Inflammatory macrophage treated with lipopolysaccharide for 1 hour (primary cell): Measurements from ENCODE around the gene MGAT5.

ENCODE experiments used
- DNase-seq, 2 donors: peaks; one replicate each; pipeline ENCODE4 v3.0.0-alpha.2; 2020 to 2022

MGAT5 gene

GRCh38 chr2:134253804-134254203 is at the start of gene MGAT5:
Gene MGAT5 (plus strand): TSS chr2:134254072. CDS start chr2:134254404, 332 bp downstream.
- DNase-seq, result no peak

- no peak for DNase-seq
These were observed 48.8 kb upstream of the MGAT5 start for GRCh38 chr2:134205087-134205486.

GRCh38 chr2:134206031-134206430 is 47.8 kb upstream of the MGAT5 start:
- DNase-seq, result peak; percentile 59 to 60

- peak; percentile 25 to 32 for DNase-seq
These were observed 47.3 kb upstream of the MGAT5 start for GRCh38 chr2:134206573-134206972.

GRCh38 chr2:134207589-134208209 is 46.2 kb upstream of the MGAT5 start:
- DNase-seq, result peak in 1 of 2 donors; percentile 46

GRCh38 chr2:134208825-134209224 is 45.0 kb upstream of the MGAT5 start:
- DNase-seq, result peak; percentile 69 to 76

GRCh38 chr2:134212746-134213145 is 41.1 kb upstream of the MGAT5 start:
- no peak for DNase-seq

- DNase-seq, result no peak
These were observed 37.6 kb upstream of the MGAT5 start for GRCh38 chr2:134216152-134216829.

- DNase-seq, result no peak
These were observed 36.5 kb upstream of the MGAT5 start for GRCh38 chr2:134217351-134217750.

GRCh38 chr2:134217924-134218323 is 35.9 kb upstream of the MGAT5 start:
- DNase-seq, result peak; percentile 58 to 89

GRCh38 chr2:134218414-134218813 is 35.5 kb upstream of the MGAT5 start:
- no peak for DNase-seq

- DNase-seq, result peak; percentile 78 to 95
These were observed 34.8 kb upstream of the MGAT5 start for GRCh38 chr2:134218930-134219658.

- DNase-seq, result peak in 1 of 2 donors; percentile 65
These were observed 33.4 kb upstream of the MGAT5 start for GRCh38 chr2:134220344-134220974.

GRCh38 chr2:134224005-134224404 is 29.9 kb upstream of the MGAT5 start:
- DNase-seq, result no peak

GRCh38 chr2:134225173-134225572 is 28.7 kb upstream of the MGAT5 start:
- DNase-seq, result no peak

- no peak for DNase-seq
These were observed 28.0 kb upstream of the MGAT5 start for GRCh38 chr2:134225841-134226240.

GRCh38 chr2:134226601-134227000 is 27.3 kb upstream of the MGAT5 start:
- DNase-seq, result no peak

- no peak for DNase-seq
These were observed 26.2 kb upstream of the MGAT5 start for GRCh38 chr2:134227666-134228065.

- peak; percentile 38 to 57 for DNase-seq
These were observed 25.4 kb upstream of the MGAT5 start for GRCh38 chr2:134228493-134228903.

GRCh38 chr2:134229540-134229939 is 24.3 kb upstream of the MGAT5 start:
- no peak for DNase-seq

- DNase-seq, result no peak
These were observed 23.0 kb upstream of the MGAT5 start for GRCh38 chr2:134230885-134231284.

GRCh38 chr2:134231301-134231964 is 22.4 kb upstream of the MGAT5 start:
- no peak for DNase-seq

- no peak for DNase-seq
These were observed 21.9 kb upstream of the MGAT5 start for GRCh38 chr2:134231965-134232340.
